HG02885 (cell line): ENCODE results near the gene SH3YL1.

ENCODE experiments used
- ATAC-seq: cut with Tn5 transposase; IDR thresholded peaks from one replicate; pipeline ENCODE4 v1.9.1; 2021; ENCODE audit warnings: mild to moderate bottlenecking; ENCODE audit not compliant: unreplicated experiment, poor library complexity

Gene SH3YL1

DNA sequence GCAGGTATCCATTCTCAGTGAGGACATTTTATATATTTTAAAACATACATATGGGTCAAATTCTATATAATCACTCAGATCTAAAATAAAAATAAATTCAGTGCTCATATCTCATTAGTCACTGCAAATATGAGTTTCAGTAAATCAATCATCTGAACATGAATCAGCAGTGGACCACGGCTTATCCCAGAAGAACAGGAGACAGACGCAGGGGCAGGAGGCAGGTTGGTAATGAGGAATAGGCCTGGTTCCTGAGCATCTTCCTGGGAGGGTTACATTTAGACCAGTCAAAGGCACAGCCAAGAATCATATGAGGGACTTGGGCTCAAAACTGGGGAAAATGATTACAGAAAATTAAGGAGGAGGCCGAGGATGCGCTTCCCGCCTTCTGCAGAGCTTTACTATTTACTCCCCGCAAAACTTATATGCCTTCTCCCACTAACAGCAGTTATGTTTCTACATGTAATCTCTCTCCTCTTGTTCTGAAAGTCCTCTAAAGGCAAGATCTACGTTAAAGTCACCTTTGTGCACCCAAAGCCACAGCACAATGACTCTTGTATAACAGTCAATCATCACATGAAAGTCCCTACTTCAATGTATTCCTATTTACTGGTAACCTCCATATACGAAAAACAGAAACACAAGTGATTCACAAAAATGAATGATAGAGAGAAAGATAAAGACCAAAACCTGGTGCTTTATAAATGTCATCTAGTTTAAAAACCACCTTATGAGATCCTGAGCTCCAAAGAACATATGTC, 35.1 kb downstream of the SH3YL1 start:
- ATAC-seq = no peak

DNA sequence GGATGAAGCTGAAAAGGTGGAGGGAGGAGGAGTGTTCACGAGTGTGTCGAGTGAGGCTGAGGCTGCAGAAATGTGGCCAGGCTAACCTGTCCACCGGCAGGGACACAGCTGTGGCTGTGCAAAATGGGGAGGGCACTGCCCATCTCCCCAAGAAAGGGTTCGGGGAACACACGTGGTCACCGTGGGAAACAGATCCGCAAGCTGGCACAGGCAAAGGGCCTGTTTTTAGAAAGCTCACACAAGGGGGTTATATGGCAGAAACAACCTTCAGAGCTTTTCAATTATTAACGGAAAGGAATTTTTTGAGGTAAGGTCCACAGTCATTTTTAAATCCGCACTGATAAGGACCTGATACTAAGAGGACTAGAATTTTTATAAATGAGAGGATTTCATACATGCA, 35.7 kb downstream of the SH3YL1 start:
- ATAC-seq = no peak

DNA sequence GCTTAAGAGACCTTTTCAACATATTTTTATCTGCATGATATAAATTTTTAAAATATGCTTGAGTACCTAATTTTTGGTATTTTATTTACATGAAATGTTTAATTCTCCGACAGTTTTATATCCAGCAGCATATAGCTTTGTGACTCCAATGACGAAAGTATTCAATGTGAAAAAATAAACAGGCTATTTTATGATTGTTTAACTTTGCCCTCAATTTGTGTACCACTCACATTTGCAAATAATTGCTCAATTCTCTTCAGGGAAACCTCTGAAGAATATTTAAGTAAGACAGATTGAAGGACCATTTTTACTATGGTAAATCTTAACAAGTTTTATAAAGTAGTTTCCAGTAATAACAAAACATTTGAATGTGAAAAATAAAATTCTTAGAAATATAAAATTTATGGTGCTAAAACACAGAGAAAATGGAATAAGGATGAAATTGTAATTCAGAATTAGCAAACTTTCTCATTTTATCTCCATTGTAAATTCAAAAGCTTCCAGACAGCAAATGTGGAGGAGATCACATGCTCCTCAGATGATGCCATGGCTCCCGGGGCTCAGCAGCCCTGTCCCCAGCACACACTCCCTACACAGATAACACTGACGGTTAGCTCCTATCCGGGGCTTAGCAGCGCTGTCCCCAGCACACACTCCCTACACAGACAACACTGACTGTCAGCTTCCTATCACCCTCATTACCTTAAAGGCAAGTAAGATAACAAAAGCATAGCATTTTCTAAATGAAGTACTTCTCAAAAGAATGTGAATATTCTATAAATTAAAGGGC, 39.7 kb downstream of the SH3YL1 start:
- no peak for ATAC-seq

DNA sequence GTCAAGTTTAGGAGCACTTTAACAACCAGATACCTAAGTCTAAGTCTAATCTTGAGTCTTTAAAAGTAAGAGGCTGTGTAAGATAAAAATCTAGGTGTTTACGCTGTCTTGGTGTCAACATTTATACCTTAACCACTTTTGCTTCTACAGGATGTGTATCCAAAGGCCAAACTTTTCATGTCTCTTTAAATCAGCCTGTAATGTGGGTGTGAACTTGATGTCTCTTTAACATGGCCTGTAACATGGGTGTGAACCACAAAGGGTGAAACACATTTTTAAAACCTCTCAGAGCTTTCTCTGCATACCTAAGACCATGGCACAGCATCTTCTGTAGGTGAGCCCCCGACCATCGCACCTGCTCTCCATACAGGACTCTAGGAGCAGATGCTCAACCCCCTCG, 40.4 kb downstream of the SH3YL1 start:
- no peak for ATAC-seq

DNA sequence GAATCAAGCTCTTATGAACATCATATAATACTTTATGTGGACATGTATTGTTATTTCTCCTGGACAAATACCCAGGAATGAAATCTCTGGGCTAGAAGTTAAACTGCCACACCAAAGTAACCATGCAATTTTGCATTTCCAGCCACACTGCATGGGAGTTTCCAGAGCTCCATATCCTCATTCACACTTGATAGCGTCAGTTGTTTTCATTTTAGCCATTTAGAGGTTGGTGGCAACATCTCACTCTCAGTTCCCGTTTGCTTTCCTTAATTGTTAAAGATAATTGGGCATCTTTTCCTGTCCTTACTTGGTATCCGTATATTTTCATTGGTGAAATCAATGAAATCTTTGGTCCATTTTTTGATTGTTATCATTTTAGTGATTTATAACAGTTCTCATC, 47.8 kb downstream of the SH3YL1 start:
- ATAC-seq = no peak

DNA sequence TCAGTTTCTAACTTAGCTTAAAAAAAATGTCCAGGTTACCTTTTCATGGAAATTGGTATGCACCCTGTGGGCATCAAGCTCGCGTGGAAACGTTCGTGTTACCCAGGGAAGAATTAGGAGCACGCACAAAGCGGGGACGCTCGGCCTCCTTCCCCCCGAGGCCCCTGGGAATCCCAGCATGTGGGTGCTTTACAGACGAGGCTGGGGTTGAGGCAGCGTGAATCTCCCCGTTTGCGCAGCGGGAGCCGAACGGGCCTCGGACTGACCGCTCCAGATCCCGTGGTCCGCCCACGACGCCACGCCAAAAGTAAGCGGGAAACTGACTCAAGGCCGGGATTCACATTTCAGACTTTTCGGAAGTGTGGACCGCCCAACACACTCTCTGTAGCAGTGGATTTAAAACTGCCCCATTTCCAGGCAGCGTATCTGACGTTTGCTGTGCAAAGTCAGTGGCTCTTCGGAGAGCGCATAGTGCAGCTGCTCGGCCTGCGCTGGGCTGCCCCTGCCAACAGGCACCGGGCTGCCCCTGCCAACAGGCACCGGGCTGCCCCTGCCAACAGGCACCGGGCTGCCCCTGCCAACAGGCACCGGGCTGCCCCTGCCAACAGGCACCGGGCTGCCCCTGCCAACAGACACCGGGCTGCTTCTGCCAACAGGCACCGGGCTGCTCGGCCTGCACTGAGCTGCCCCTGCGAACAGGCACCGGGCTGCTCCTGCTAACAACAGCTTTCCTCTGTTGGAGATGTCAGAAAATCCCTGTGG, 49.7 kb downstream of the SH3YL1 start:
- no peak for ATAC-seq

DNA sequence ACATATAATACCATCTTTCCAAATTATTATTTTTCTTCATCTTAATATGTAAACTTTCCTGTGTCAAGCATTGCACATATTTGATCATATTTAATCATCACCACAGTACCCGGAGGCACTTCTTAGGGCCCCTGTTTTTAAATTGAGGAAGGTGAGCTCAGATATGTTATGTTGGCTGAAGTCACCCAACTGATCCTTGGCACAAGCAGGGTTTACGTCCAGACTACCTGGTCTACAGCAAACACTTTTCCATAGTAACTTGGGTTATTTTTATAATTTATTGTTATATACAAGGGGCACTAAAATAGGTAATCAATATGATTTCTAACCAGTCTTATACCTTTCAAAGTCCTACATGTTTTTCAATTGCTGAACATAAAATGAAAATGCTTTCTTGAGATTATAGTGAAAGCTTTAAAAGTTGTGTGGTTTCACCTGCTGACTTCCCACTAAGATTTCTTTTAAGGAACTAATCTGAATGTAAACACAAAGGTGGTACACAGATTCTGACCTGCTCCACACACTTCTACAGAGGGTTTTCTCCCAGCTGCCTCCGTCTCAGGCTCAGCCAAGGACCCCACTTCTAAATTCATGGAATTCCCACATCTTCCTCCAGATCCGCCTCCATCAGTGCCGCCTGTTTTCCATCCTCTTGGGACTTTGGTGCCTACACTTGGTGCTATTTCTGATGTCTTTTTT, 52.2 kb downstream of the SH3YL1 start:
- ATAC-seq = no peak

DNA sequence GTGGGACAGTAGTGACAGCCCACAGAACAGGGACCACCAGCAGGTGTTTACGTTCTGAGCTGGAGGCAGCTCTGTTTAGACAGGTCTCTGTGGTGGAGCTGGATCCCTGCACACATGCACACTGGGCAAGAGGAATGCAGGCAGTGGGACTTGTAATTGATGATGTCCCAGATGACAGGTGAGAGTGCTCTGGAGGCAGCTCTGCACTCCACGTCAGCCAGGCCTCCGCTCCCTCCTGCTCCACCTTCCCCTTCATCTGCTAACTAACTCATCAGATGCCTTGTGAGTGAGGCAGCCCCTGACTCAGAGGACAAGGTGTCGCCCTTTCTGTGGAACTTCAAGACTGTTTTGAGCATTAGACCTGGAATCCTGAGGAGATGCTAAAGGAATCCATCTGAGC, 53.2 kb downstream of the SH3YL1 start:
- ATAC-seq = no peak

DNA sequence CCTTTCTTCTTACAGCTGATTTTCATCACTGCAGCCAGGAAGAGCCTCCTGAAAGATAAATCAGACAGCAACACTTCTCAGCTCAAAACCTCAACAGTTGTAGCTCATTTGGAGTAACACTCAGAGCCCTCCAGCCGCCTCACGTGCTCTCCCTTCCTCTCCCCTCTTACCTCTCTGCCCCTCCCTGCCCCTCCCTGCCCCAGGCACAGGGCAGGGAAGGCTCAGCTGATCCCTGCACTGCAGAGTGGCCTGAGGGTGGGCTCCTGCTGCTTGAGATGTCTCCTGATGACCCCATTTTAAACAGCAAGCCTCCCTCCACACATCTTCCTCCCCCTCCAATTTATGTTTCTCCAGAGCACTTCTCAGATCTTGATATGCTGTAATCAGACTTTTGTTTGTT, 54.4 kb downstream of the SH3YL1 start:
- ATAC-seq = no peak

DNA sequence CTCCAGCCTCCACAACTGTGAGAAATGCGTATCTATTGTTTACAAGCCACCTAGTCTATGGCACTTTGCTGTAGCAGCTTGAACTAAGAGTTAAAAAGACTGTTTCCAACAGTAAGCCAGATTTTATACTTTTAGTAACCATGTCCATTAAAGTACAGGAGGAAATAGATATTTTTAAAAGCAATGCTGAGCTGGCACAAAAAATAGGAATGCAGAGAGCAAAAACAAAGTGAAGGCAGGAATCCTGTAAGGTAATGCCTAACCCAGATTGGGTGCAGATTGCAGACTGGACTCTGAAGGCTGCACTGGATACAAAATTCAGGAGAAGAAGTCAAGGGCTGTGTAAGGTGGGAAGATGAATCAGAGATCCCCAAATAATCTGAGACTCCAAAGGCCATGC, 55.5 kb downstream of the SH3YL1 start:
- no peak for ATAC-seq

DNA sequence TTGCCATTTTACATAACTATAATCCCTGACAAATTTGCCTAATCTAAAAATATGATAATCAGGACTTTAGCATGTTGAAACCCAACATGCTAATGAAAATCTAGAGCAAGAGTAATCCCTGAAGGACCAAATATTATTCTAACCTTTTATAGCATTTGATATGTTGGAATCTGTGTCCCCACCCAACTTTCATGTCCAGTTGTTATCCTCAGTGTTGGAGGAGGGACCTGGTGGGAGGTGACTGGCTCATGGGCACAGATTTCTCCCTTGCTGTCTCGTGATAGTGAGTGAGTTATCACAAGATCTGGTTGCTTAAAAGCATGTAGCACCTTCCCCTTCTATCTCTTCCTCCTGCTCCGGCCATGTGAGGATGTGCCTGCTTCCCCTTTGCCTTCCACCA, 59.8 kb downstream of the SH3YL1 start:
- ATAC-seq = no peak

DNA sequence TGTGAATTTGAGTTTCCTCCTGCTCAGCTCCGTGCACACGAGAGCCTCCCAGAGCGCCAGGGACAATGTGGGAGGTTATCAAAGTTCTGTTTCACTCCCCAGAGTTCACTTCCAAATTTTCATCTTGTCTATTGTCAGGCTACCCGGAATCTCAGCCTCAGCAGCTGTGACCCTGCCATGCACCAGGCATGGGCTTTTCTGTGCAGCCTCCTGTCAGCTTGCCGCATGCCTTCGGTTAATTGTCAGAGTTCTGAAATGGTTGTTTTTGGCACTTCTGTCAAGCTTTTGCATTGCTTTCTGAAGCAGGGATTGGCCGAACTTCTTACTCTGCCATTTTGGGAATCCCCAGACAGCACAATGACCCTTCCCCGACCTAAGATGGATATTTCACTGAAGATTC, 60.4 kb downstream of the SH3YL1 start:
- ATAC-seq = no peak

DNA sequence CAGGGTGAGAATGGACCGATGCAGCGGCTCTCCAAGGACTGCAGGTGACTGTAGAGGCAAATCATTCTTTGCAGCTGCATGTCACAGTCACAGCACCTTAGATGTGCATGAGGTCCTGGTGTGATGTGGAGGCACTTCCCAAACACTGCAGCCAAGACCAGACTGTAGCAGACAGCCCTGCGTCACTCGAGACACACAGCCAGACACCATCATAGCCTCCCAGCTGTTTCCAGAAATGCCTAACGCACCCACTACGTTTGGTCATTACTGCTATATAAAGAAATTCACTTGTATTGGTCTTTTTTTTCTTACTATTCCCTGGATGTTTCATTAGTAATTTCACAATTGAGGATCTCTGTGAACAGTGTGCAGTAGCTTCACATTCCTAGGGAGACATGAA, 60.9 kb downstream of the SH3YL1 start:
- ATAC-seq = no peak

DNA sequence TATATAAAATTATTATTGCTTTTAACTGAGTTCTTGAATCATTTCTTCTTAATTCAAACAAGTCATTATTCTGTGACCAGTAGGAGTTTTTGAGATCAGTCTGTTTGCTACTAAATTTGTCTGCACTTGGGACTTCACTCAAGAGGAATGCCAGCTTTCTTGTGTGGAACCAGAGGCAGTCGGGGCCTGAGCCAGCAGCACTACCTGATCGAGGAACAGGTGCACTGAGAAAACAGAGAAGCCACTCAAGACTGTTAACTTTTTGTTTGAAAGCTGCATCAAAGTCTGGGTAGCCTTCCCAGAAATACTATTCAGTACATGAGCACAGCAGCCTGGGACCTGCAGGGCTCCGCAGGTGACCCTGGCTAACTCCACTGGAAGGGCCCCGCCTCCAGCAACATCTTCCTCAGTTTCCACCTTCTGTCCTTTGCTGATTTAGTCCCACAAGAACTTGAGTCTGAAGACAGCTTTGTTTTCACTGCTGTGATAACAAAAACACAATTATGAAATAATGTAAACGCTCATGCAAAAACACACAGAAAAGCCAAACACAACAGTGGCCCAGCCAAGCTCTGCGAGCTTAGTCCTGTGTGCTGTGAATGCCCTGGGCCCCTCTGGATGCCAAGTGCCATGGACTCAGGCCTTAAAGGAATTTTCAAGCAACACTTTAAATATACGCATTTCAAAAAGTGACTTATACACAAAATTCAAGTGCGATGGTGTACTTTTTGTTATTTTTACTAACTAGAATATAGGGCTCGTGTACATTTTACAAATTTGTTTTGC, 62.0 kb downstream of the SH3YL1 start:
- no peak for ATAC-seq

DNA sequence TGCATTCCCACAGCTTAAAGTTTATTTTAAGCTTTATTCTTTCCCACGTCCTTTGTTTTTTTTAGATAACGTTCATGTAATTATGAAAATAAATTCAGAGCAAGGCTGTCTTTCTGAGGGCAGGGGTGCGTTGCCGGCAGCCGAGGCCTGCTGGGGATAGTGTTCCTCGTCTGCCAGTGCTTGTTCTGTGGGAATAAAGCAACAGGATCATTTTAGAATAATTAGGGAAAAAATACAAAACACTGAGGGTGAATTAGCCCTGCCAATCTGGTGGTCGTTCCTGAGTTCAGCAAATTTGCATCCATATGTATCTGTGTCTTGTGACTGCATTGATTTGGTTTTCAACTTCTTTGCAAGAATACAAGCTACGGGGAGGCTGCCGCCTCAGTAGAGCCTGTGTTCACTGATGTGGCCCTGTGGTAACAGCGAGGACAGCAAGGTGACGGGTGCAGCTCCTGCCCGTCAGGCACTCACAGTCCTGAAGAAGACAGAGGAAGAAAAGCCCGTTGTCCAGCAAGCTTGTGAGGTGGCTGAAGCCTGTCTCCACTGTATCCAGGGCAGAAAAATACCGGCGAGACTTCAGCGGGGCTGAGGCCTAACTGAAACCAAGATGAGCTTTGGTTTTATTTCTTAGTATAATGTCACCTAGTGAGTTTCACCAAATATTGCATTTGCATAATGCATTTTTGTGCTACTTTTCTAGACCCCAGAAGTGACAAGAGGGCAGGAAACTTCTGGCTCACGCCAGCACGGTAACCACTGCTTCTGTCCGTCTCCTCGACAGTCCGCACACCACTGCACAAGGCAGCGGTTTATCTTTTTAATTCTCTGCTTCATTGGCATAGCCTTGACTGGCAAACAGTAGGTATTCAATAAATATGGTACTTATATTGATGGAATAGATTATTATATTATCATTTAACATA, 64.5 kb downstream of the SH3YL1 start:
- ATAC-seq = no peak

DNA sequence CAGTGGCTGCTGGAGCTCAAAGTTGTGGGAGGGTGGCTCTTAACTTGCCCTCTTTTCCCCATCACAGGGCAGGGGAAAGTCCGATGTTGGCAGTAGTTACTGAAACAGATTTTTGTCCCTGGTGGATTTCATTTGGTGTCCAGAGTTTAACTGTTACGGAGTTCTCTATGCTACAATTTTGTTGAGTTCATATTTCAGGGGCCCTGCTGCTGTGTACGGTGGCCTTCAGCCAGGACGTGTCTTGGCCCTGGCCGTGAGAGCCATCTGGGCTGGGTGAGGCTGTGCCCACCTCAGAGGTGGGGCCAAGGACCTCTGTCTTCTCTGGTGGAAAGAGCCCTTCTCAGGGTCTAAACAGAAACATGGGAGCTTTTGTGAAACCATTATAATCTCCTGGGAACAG, 67.4 kb downstream of the SH3YL1 start:
- ATAC-seq = no peak

DNA sequence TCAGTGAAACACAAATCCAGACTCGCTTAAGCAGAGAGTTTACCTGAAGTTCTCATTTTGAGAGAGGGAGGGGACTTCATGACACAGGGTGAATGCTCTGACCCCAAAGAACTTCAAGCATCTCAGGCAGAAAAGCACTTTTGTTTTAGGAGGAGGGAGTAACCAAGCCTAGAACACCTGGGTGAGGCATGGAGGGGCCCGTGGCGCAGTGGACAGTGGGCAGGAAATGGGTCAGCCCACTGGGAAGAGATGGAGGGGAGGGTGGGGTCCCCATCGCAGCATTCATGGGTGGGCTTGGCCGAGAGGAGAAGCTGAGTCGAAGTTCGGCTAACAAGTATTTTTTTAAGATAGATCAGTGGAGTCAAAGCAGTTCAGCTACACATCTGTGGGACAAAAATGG, 67.9 kb downstream of the SH3YL1 start:
- ATAC-seq = no peak

DNA sequence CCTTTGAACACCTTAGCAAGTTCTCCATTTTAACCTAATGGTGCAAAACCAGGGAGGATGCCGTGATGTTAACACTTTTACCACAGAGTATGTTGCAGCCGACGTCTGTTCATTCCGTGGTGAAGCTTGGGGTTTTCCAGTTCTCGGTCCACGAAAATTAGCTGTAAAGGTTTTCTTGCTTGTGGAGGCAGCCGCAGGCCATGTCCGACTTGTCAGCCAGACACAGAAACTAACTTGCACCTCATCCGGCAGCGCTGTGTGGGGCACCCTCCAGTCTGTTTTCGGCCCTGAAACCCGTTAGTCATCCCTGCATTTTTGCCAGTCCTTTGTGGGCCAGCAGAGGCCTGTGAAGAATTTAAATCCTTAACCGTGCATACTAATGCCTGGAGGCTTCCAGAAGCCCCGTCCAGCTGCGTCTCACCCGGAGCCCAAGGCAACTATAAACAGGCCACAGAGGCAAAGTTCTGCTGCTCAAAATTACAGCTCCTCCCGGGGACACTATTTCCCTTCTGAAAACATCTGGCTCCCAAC, 70.6 kb downstream of the SH3YL1 start:
- no peak for ATAC-seq
